ENCODE measurements around the gene CDY2A. TPM values are rescaled to one million over a fixed set of nuclear protein-coding genes. Genes with fewer than 3 reads are reported as not detected.
"Not testable (repeated sequence)": the region's sequence is repeated elsewhere in the genome, so short reads cannot be mapped to it uniquely, and the experiment has no call there.

Gene CDY2A
- total RNA-seq, result not detected
- not detected for polyA plus RNA-seq
- long read RNA-seq, donor 1, result 0 reads
- long read RNA-seq, donor 2, result 0 reads

GRCh38 chrY:18025487-18025886 lies at the start of gene CDY2A:
TSS of gene CDY2A (plus strand) at chrY:18025787. CDS start at chrY:18026115, 328 bp downstream.
- H3K36me3 ChIP-seq (ENCODE audit: insufficient read depth in 1 of 2, low read depth in 1 of 2); H3K4me3 ChIP-seq; intact Hi-C loops (cut with DNase I); H3K4me1 ChIP-seq; H3K27me3 ChIP-seq (ENCODE audit: insufficient read depth in 3 of 3, low read length in 2 of 3); H3K27ac ChIP-seq; DNase-seq; H3K9me3 ChIP-seq; ATAC-seq: not testable (repeated sequence)
- WGBS, 3 donors, result 33 to 58% methylated on average over 1 of the region's 2 CpGs; no CpG with 5 or more reads in 1 of the 3 donors

- H3K4me1 ChIP-seq; H3K27me3 ChIP-seq (ENCODE audit: insufficient read depth in 3 of 3, low read length in 2 of 3); intact Hi-C loops (cut with DNase I); ATAC-seq; H3K27ac ChIP-seq; H3K4me3 ChIP-seq; H3K9me3 ChIP-seq; DNase-seq; H3K36me3 ChIP-seq (ENCODE audit: insufficient read depth in 1 of 2, low read depth in 1 of 2): not testable (repeated sequence)
- WGBS, 3 donors, result no CpG with 5 or more reads among the region's 3 CpGs
These were observed 28.0 kb upstream of the CDY2A start for GRCh38 chrY:17997586-17997985.

GRCh38 chrY:17998266-17998665 lies 27.3 kb upstream of the CDY2A start:
- H3K4me1 ChIP-seq; DNase-seq; H3K27ac ChIP-seq; H3K27me3 ChIP-seq (ENCODE audit: insufficient read depth in 3 of 3, low read length in 2 of 3); H3K4me3 ChIP-seq; H3K36me3 ChIP-seq (ENCODE audit: insufficient read depth in 1 of 2, low read depth in 1 of 2); intact Hi-C loops (cut with DNase I); H3K9me3 ChIP-seq; ATAC-seq: not testable (repeated sequence)
- WGBS, 3 donors, result no CpG with 5 or more reads among the region's 2 CpGs

GRCh38 chrY:18023897-18024296 lies 1.7 kb upstream of the CDY2A start:
- not testable (repeated sequence) for DNase-seq, ATAC-seq

GRCh38 chrY:18028845-18029244 lies 3.3 kb downstream of the CDY2A start:
- ATAC-seq; H3K27me3 ChIP-seq (ENCODE audit: insufficient read depth in 3 of 3, low read length in 2 of 3); intact Hi-C loops (cut with DNase I); H3K4me3 ChIP-seq; H3K4me1 ChIP-seq; H3K36me3 ChIP-seq (ENCODE audit: insufficient read depth in 1 of 2, low read depth in 1 of 2); H3K9me3 ChIP-seq; H3K27ac ChIP-seq; DNase-seq: not testable (repeated sequence)
- WGBS, 3 donors, result no CpG with 5 or more reads among the region's 1 CpG

More at GRCh38 chrY:18023897-18024296, 1.7 kb upstream of the CDY2A start:
- H3K4me3 ChIP-seq; intact Hi-C loops (cut with DNase I); H3K36me3 ChIP-seq (ENCODE audit: insufficient read depth in 1 of 2, low read depth in 1 of 2); H3K4me1 ChIP-seq; H3K27me3 ChIP-seq (ENCODE audit: insufficient read depth in 3 of 3, low read length in 2 of 3); H3K9me3 ChIP-seq; H3K27ac ChIP-seq: not testable (repeated sequence)
- no CpG with 5 or more reads among the region's 2 CpGs for WGBS, 3 donors

GRCh38 chrY:18030178-18030577 lies 4.6 kb downstream of the CDY2A start:
- no CpG with 5 or more reads among the region's 3 CpGs for WGBS, 3 donors
- H3K36me3 ChIP-seq (ENCODE audit: insufficient read depth in 1 of 2, low read depth in 1 of 2); DNase-seq; H3K4me1 ChIP-seq; ATAC-seq; intact Hi-C loops (cut with DNase I); H3K27ac ChIP-seq; H3K27me3 ChIP-seq (ENCODE audit: insufficient read depth in 3 of 3, low read length in 2 of 3); H3K9me3 ChIP-seq; H3K4me3 ChIP-seq: not testable (repeated sequence)

GRCh38 chrY:18034100-18034814 lies 8.7 kb downstream of the CDY2A start:
- WGBS, 3 donors, result no CpG with 5 or more reads among the region's 3 CpGs
- H3K27ac ChIP-seq; ATAC-seq; H3K4me3 ChIP-seq; DNase-seq; H3K9me3 ChIP-seq; H3K4me1 ChIP-seq; H3K36me3 ChIP-seq (ENCODE audit: insufficient read depth in 1 of 2, low read depth in 1 of 2); intact Hi-C loops (cut with DNase I); H3K27me3 ChIP-seq (ENCODE audit: insufficient read depth in 3 of 3, low read length in 2 of 3): not testable (repeated sequence)

GRCh38 chrY:18034864-18035263 lies 9.3 kb downstream of the CDY2A start:
- DNase-seq; H3K27ac ChIP-seq; H3K36me3 ChIP-seq (ENCODE audit: insufficient read depth in 1 of 2, low read depth in 1 of 2); H3K4me1 ChIP-seq; ATAC-seq; H3K4me3 ChIP-seq; H3K27me3 ChIP-seq (ENCODE audit: insufficient read depth in 3 of 3, low read length in 2 of 3); H3K9me3 ChIP-seq; intact Hi-C loops (cut with DNase I): not testable (repeated sequence)
- no CpG with 5 or more reads among the region's 3 CpGs for WGBS, 3 donors

- intact Hi-C loops (cut with DNase I); H3K36me3 ChIP-seq (ENCODE audit: insufficient read depth in 1 of 2, low read depth in 1 of 2); H3K27ac ChIP-seq; DNase-seq; H3K9me3 ChIP-seq; H3K4me3 ChIP-seq; ATAC-seq; H3K4me1 ChIP-seq; H3K27me3 ChIP-seq (ENCODE audit: insufficient read depth in 3 of 3, low read length in 2 of 3): not testable (repeated sequence)
- WGBS, 3 donors, result no CpG with 5 or more reads among the region's 3 CpGs
These were observed 19.4 kb downstream of the CDY2A start for GRCh38 chrY:18044990-18045389.

- H3K27me3 ChIP-seq (ENCODE audit: insufficient read depth in 3 of 3, low read length in 2 of 3); H3K4me3 ChIP-seq; H3K9me3 ChIP-seq; intact Hi-C loops (cut with DNase I); DNase-seq; H3K36me3 ChIP-seq (ENCODE audit: insufficient read depth in 1 of 2, low read depth in 1 of 2); H3K4me1 ChIP-seq; H3K27ac ChIP-seq; ATAC-seq: not testable (repeated sequence)
- no CpG with 5 or more reads among the region's 10 CpGs for WGBS, 3 donors
These were observed 22.8 kb downstream of the CDY2A start for GRCh38 chrY:18048149-18049040.

- WGBS, 3 donors, result no CpG with 5 or more reads among the region's 4 CpGs
- H3K27ac ChIP-seq; H3K36me3 ChIP-seq (ENCODE audit: insufficient read depth in 1 of 2, low read depth in 1 of 2); H3K4me3 ChIP-seq; H3K9me3 ChIP-seq; DNase-seq; ATAC-seq; H3K27me3 ChIP-seq (ENCODE audit: insufficient read depth in 3 of 3, low read length in 2 of 3); intact Hi-C loops (cut with DNase I); H3K4me1 ChIP-seq: not testable (repeated sequence)
These were observed 23.5 kb downstream of the CDY2A start for GRCh38 chrY:18049061-18049460.
